ENCODE results near the gene DNAJC1.

DNAJC1 gene

DNA sequence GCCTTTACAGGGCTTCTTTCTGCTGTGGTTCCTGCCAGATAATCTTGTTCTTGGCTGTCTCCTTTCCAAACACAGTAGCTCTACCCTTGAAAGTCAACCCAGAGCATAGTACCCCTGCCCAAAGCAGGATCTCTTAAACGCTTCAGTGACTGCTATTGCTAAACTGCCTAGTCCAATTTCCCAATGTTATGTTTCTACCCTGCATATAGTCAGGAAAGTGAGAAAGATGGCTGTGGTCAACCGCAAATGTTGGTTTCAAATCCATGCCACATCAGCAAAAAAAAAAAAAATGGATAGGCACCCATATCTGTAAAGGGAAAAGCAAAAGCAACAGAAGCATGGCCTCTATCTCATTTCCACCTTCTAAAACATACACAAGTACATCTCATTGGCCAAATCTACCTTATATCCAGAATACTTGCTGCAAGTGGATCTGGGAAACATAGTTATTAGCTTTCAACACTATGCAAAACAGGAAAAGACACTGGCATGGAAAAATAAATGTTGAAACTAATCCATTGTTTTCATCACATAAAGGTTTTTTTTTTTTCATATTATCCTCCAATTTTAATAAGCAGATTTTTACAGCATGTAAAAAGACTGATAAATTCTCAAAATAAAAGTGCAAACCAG, 59.8 kb downstream of the DNAJC1 start:
- H3K27me3 ChIP-seq (replicated peaks; ENCODE audit: control insufficient read depth, insufficient read depth, low read length): no peaks in the 10 kb centered on the region
- H3K4me3 ChIP-seq (replicated peaks; ENCODE audit: low read depth, low read length): no peak overlapping the region
- no peak for DNase-seq (ENCODE audit: extremely low read depth, insufficient read length)
- no peaks in the 10 kb centered on the region for H3K36me3 ChIP-seq (ENCODE audit: control insufficient read depth, insufficient read depth, low read length)
- TF ChIP-seq, protein P1, sequence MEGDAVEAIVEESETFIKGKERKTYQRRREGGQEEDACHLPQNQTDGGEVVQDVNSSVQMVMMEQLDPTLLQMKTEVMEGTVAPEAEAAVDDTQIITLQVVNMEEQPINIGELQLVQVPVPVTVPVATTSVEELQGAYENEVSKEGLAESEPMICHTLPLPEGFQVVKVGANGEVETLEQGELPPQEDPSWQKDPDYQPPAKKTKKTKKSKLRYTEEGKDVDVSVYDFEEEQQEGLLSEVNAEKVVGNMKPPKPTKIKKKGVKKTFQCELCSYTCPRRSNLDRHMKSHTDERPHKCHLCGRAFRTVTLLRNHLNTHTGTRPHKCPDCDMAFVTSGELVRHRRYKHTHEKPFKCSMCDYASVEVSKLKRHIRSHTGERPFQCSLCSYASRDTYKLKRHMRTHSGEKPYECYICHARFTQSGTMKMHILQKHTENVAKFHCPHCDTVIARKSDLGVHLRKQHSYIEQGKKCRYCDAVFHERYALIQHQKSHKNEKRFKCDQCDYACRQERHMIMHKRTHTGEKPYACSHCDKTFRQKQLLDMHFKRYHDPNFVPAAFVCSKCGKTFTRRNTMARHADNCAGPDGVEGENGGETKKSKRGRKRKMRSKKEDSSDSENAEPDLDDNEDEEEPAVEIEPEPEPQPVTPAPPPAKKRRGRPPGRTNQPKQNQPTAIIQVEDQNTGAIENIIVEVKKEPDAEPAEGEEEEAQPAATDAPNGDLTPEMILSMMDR (IDR thresholded peaks at IDR 0.05; ENCODE audit: insufficient read depth, low read length, poor library complexity, severe bottlenecking): no peak

GRCh38 chr10:21935439-21936023, 68.0 kb downstream of the DNAJC1 start:
- TF ChIP-seq, protein P1 (IDR thresholded peaks at IDR 0.05; ENCODE audit: insufficient read depth, low read length, poor library complexity, severe bottlenecking): no peak
- DNase-seq (ENCODE audit: extremely low read depth, insufficient read length): no peak
- Histone ChIP-seq H3K27me3 (replicated peaks; ENCODE audit: control insufficient read depth, insufficient read depth, low read length) (no peaks in the 10 kb centered on the region), H3K4me3 (replicated peaks; ENCODE audit: low read depth, low read length) (no peak overlapping the region), H3K36me3 (ENCODE audit: control insufficient read depth, insufficient read depth, low read length) (no peaks in the 10 kb centered on the region)

DNA sequence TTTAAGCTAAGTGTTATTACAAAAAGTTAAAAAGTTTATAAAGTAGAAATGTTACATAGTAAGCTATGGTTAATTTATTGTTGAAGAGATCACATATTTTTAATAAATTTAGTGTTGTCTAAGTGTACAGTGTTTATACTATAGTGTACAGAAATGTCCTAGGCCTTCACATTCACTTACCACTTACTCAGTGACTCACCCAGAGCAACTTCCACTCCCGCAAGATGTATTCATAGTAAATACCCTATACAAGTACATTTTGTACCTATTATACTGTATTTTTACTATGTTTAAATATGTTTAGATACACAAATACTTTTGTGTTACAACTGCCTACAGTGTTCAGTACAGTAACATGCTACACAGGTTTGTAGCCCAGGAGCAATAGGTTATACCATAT, 69.2 kb downstream of the DNAJC1 start:
- TF ChIP-seq, protein P1 (IDR thresholded peaks at IDR 0.05; ENCODE audit: insufficient read depth, low read length, poor library complexity, severe bottlenecking): no peak
- H3K36me3 ChIP-seq (ENCODE audit: control insufficient read depth, insufficient read depth, low read length): no peaks in the 10 kb centered on the region
- no peak for DNase-seq (ENCODE audit: extremely low read depth, insufficient read length)

DNA sequence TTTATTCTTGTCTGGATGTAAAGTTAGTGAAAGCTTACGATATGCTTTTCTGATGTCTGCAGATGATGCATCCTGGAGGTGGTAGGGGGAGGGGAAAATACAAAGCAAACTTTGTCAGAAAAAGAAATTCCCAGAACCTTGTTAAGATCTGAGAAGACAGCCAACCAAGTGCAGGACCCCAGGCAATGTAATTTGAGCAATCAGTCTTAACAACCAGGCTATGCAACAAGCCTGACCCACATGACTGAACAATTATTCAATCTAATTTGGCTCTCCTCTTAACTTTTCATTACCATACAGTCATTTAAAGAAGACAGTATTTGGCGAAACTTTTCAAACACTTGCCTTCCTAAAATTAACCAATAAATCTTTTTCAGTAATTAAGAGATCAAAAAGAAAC, 74.5 kb downstream of the DNAJC1 start:
- Histone ChIP-seq H3K27me3 (replicated peaks; ENCODE audit: control insufficient read depth, insufficient read depth, low read length) (no peaks in the 10 kb centered on the region), H3K36me3 (ENCODE audit: control insufficient read depth, insufficient read depth, low read length) (no peaks in the 10 kb centered on the region), H3K4me3 (replicated peaks; ENCODE audit: low read depth, low read length) (no peak overlapping the region)
- TF ChIP-seq, protein P1 (IDR thresholded peaks at IDR 0.05; ENCODE audit: insufficient read depth, low read length, poor library complexity, severe bottlenecking): no peak
- no peak for DNase-seq (ENCODE audit: extremely low read depth, insufficient read length)

More for the DNA sequence above, 69.2 kb downstream of the DNAJC1 start:
- Histone ChIP-seq H3K4me3 (replicated peaks; ENCODE audit: low read depth, low read length) (no peak overlapping the region), H3K27me3 (replicated peaks; ENCODE audit: control insufficient read depth, insufficient read depth, low read length) (no peaks in the 10 kb centered on the region)

- no peak for DNase-seq (ENCODE audit: extremely low read depth, insufficient read length)
- no peaks in the 10 kb centered on the region for H3K27me3 ChIP-seq (replicated peaks; ENCODE audit: control insufficient read depth, insufficient read depth, low read length)
- no peaks in the 10 kb centered on the region for H3K36me3 ChIP-seq (ENCODE audit: control insufficient read depth, insufficient read depth, low read length)
- TF ChIP-seq, protein P1 (IDR thresholded peaks at IDR 0.05; ENCODE audit: insufficient read depth, low read length, poor library complexity, severe bottlenecking): no peak
- H3K4me3 ChIP-seq (replicated peaks; ENCODE audit: low read depth, low read length): no peak overlapping the region
Measured at GRCh38 chr10:21927631-21928353, 75.7 kb downstream of the DNAJC1 start.

Measured in GM06990 (cell line).